Liver (tissue), 9 donors: Measurements from ENCODE around the gene C1orf174. TPM values are rescaled to one million over a fixed set of nuclear protein-coding genes. Genes with fewer than 3 reads are reported as not detected.

Source experiments
- DNase-seq: peaks from one replicate; pipeline ENCODE4 v3.0.0-alpha.2; 2017; ENCODE audit warnings: low spot score
- H3K27ac ChIP-seq, 2 donors: one replicate each; pipeline ENCODE4 v1.7.0; 2013; ENCODE audit warnings: inconsistent platforms in 2 of 2, low read length in 2 of 2, control low read depth in 1 of 2, low read depth in 1 of 2, mild to moderate bottlenecking in 1 of 2
- H3K27me3 ChIP-seq, 4 donors: one replicate each; pipeline versions ENCODE4 v1.6.1 to v1.7.0; 2013; ENCODE audit warnings: low read length in 3 of 4, inconsistent platforms in 1 of 4, mild to moderate bottlenecking in 1 of 4, moderate library complexity in 1 of 4; ENCODE audit not compliant: control insufficient read depth in 4 of 4, insufficient read depth in 4 of 4
- H3K36me3 ChIP-seq, 4 donors: one replicate each; pipeline versions ENCODE4 v1.6.1 to v1.7.0; 2013; ENCODE audit warnings: low read length in 3 of 4, mild to moderate bottlenecking in 3 of 4, low read depth in 1 of 4, moderate library complexity in 1 of 4; ENCODE audit not compliant: control insufficient read depth in 4 of 4, insufficient read depth in 3 of 4
- H3K4me1 ChIP-seq, 4 donors: one replicate each; pipeline versions ENCODE4 v1.6.1 to v1.7.0; 2013; ENCODE audit warnings: low read length in 3 of 4, mild to moderate bottlenecking in 3 of 4, moderate library complexity in 1 of 4; ENCODE audit not compliant: control insufficient read depth in 4 of 4, insufficient read depth in 4 of 4
- H3K4me3 ChIP-seq, 3 donors: one replicate each; pipeline versions ENCODE4 v1.6.1 to v1.7.0; 2013; ENCODE audit warnings: low read length in 3 of 3, control low read depth in 1 of 3, low read depth in 1 of 3, mild to moderate bottlenecking in 1 of 3
- H3K9ac ChIP-seq, 2 donors: one replicate each; pipeline ENCODE4 v1.7.0; 2013; ENCODE audit warnings: low read length in 2 of 2, mild to moderate bottlenecking in 2 of 2, moderate library complexity in 2 of 2, control low read depth in 1 of 2, low read depth in 1 of 2
- H3K9me3 ChIP-seq, 4 donors: one replicate each; pipeline versions ENCODE4 v1.6.1 to v1.7.0; 2013; ENCODE audit warnings: low read length in 3 of 4; ENCODE audit not compliant: control insufficient read depth in 4 of 4
- ATF3 ChIP-seq: IDR thresholded peaks from 2 replicates; pipeline ENCODE4 v1.6.1; 2016; ENCODE audit warnings: antibody characterized with exemption
- EGR1 ChIP-seq, 2 donors: IDR thresholded peaks; 2 replicates each; pipeline ENCODE4 v1.6.1; 2016 to 2018; ENCODE audit warnings: antibody characterized with exemption in 2 of 2, low read depth in 2 of 2
- FOXA1 ChIP-seq: IDR thresholded peaks from 2 replicates; pipeline ENCODE4 v1.6.1; 2016; ENCODE audit warnings: antibody characterized with exemption
- FOXA2 ChIP-seq: IDR thresholded peaks from 2 replicates; pipeline ENCODE4 v1.6.1; 2016; ENCODE audit warnings: antibody characterized with exemption
- GABPA ChIP-seq, 2 donors: IDR thresholded peaks in 1 of 2; conservative IDR thresholded peaks in 1 of 2; 2 replicates each; pipeline ENCODE4 v1.6.1; 2016; ENCODE audit warnings: antibody characterized with exemption in 2 of 2, mild to moderate bottlenecking in 1 of 2, moderate library complexity in 1 of 2
- HNF4A ChIP-seq, 2 donors: conservative IDR thresholded peaks; 2 replicates each; pipeline ENCODE4 v1.6.1; 2016; ENCODE audit warnings: antibody characterized with exemption in 2 of 2, mild to moderate bottlenecking in 2 of 2
- HNF4G ChIP-seq: IDR thresholded peaks from 2 replicates; pipeline ENCODE4 v1.6.1; 2016; ENCODE audit warnings: antibody characterized with exemption
- JUND ChIP-seq, 2 donors: IDR thresholded peaks; 2 replicates each; pipeline ENCODE4 v1.6.1; 2016; ENCODE audit warnings: antibody characterized with exemption in 2 of 2
- NR2F2 ChIP-seq: IDR thresholded peaks from 2 replicates; pipeline ENCODE4 v1.6.1; 2016; ENCODE audit warnings: antibody characterized with exemption
- RAD21 ChIP-seq, 2 donors: IDR thresholded peaks; 2 replicates each; pipeline ENCODE4 v1.6.1; 2016; ENCODE audit warnings: antibody characterized with exemption in 2 of 2, mild to moderate bottlenecking in 2 of 2
- RXRA ChIP-seq, 2 donors: IDR thresholded peaks; 2 replicates each; pipeline ENCODE4 v1.6.1; 2017 to 2018; ENCODE audit warnings: antibody characterized with exemption in 2 of 2, mild to moderate bottlenecking in 1 of 2
- SP1 ChIP-seq: IDR thresholded peaks from 2 replicates; pipeline ENCODE4 v1.6.1; 2018; ENCODE audit warnings: antibody characterized with exemption, mild to moderate bottlenecking
- TAF1 ChIP-seq: conservative IDR thresholded peaks from 2 replicates; pipeline ENCODE4 v1.6.1; 2016; ENCODE audit warnings: antibody characterized with exemption, mild to moderate bottlenecking
- YY1 ChIP-seq: IDR thresholded peaks from 2 replicates; pipeline ENCODE4 v1.6.1; 2016; ENCODE audit warnings: antibody characterized with exemption, mild to moderate bottlenecking
- WGBS: extraction: QIAGEN DNeasy Blood & Tissue Kit; methylation state at CpG from one replicate; pipeline ENCODE4 v1.1.7; 2013; 5-methylcytosine and 5-hydroxymethylcytosine counted together
- polyA plus RNA-seq, 2 donors: library from polyadenylated mRNA; stranded (reverse) in 1 of 2; unstranded in 1 of 2; fragments of 200-250 nt in 1 of 2; fragments of >200 nt in 1 of 2; fragmentation: Nextera tagmentation in 1 of 2; extraction: Ambion mirVana in 1 of 2; gene quantifications; one replicate each; pipeline versions ENCODE4 v1.2.1 to v1.2.3, GENCODE V29; 2013 to 2015
- total RNA-seq, 2 donors: library from RNA; depleted of rRNA; stranded (reverse); fragments of >200 nt; gene quantifications; one replicate each; pipeline ENCODE4 v1.2.3, GENCODE V29; 2014
- TF ChIP-seq, protein P1 (sequence below): IDR thresholded peaks from 2 replicates; pipeline ENCODE4 v1.6.1; 2016; ENCODE audit warnings: antibody characterized with exemption
- TF ChIP-seq, protein P2 (sequence below): IDR thresholded peaks from 2 replicates; pipeline ENCODE4 v1.6.1; 2016; ENCODE audit warnings: antibody characterized with exemption
- TF ChIP-seq, protein P3 (sequence below): IDR thresholded peaks from 2 replicates; pipeline ENCODE4 v1.6.1; 2016; ENCODE audit warnings: antibody characterized with exemption, mild to moderate bottlenecking
- donor health status: healthy.
- donor health status: healthy.
- donor health status: healthy.
- donor health status: healthy.
- donor health status: healthy.

C1orf174 gene
- total and polyA plus RNA-seq, 4 donors = 10.4 to 17.0 (median 13.8) TPM

DNA sequence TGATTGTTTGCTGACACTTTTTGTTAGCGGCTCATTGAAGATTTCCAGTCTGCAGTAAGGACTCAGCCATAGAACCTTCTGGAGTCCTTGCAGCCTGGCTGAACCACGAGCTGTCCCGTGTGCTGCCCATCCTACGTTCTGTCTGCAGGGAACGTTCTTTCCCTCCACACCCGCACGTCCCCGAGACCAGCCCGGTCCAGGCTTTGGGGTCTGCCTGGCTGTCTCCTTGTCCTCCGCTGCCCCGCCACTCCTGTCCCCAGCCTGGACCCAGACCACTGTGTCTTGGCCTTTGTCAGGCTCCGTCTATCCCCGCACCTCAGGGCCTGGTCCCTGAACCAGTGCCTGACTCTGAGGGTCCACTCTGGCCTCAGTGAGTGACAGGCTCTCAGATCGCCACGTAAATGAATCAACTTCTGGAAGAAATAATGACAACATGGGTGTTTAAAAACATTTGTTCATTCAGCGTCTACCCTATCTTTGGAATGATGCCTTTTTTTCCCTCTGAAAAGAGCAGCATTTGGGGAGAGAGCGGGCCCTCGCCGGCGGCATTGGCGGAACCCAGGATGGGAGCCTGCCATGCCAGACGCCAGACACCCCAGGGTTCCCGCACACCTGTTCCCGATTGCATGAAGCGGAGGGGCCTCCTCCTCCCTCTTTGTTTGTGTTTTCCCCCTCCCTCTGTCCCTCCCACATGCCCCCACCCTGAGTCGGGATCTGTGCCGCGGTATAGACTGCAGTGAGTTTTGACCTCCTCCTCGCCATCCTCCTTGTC, 43.9 kb upstream of the C1orf174 start:
- 79% methylated on average over 29 of the region's 29 CpGs for WGBS
- DNase-seq = no peak
- TF ChIP-seq, protein P1, sequence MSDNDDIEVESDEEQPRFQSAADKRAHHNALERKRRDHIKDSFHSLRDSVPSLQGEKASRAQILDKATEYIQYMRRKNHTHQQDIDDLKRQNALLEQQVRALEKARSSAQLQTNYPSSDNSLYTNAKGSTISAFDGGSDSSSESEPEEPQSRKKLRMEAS = no peak
- no peak for TF ChIP-seq RXRA (IDR thresholded peaks at IDR 0.05)
- TF ChIP-seq EGR1 (IDR thresholded peaks at IDR 0.05; ENCODE audit: low read depth in 2 of 2) = no peak
- no peak for TF ChIP-seq GABPA (IDR thresholded peaks at IDR 0.05 in 1 of 2, conservative IDR thresholded peaks at IDR 0.05 in 1 of 2)
- no peak for TF ChIP-seq HNF4A (conservative IDR thresholded peaks at IDR 0.05)
- TF ChIP-seq SP1 = no peak

GRCh38 chr1:3943123-3943431, 43.0 kb upstream of the C1orf174 start:
- H3K9me3 ChIP-seq = no peaks in the 10 kb centered on the region
- WGBS = 81% methylated on average over 11 of the region's 11 CpGs
- DNase-seq = no peak
- no peak overlapping the region for H3K9ac ChIP-seq
- no peaks in the 10 kb centered on the region for H3K36me3 ChIP-seq
- no peak overlapping the region for H3K27ac ChIP-seq
- H3K27me3 ChIP-seq = peaks cover 0 to 7% (median 3%) of the 10 kb centered on the region in 4 donors
- no peaks in the 10 kb centered on the region for H3K4me1 ChIP-seq
- no peak overlapping the region for H3K4me3 ChIP-seq
- TF ChIP-seq RXRA (IDR thresholded peaks at IDR 0.05) = no peak
- no peak for TF ChIP-seq SP1
- no peak for TF ChIP-seq HNF4A (conservative IDR thresholded peaks at IDR 0.05)
- TF ChIP-seq, protein P2, sequence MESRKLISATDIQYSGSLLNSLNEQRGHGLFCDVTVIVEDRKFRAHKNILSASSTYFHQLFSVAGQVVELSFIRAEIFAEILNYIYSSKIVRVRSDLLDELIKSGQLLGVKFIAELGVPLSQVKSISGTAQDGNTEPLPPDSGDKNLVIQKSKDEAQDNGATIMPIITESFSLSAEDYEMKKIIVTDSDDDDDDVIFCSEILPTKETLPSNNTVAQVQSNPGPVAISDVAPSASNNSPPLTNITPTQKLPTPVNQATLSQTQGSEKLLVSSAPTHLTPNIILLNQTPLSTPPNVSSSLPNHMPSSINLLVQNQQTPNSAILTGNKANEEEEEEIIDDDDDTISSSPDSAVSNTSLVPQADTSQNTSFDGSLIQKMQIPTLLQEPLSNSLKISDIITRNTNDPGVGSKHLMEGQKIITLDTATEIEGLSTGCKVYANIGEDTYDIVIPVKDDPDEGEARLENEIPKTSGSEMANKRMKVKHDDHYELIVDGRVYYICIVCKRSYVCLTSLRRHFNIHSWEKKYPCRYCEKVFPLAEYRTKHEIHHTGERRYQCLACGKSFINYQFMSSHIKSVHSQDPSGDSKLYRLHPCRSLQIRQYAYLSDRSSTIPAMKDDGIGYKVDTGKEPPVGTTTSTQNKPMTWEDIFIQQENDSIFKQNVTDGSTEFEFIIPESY = no peak
- TF ChIP-seq ATF3 = no peak
- TF ChIP-seq HNF4G = no peak
- TF ChIP-seq GABPA (IDR thresholded peaks at IDR 0.05 in 1 of 2, conservative IDR thresholded peaks at IDR 0.05 in 1 of 2) = no peak
- no peak for TF ChIP-seq JUND (IDR thresholded peaks at IDR 0.05)

More for the DNA sequence above, 43.9 kb upstream of the C1orf174 start:
- Histone ChIP-seq H3K27me3 (peaks cover 0 to 7% (median 3%) of the 10 kb centered on the region in 4 donors), H3K4me1 (no peaks in the 10 kb centered on the region), H3K9me3 (peaks cover 0 to 2% (median 0%) of the 10 kb centered on the region in 4 donors), H3K36me3 (no peaks in the 10 kb centered on the region), H3K4me3 (no peak overlapping the region), H3K27ac (no peak overlapping the region), H3K9ac (no peak overlapping the region)

- whole genome bisulfite sequencing = 49% methylated on average over 17 of the region's 17 CpGs
- H3K27me3 ChIP-seq = peaks cover 0 to 7% (median 3%) of the 10 kb centered on the region in 4 donors
Measured at GRCh38 chr1:3942416-3943122, 42.5 kb upstream of the C1orf174 start.

More at GRCh38 chr1:3942416-3943122, 42.5 kb upstream of the C1orf174 start:
- Histone ChIP-seq H3K4me3 (no peak overlapping the region), H3K9ac (no peak overlapping the region), H3K9me3 (no peaks in the 10 kb centered on the region), H3K27ac (no peak overlapping the region), H3K36me3 (no peaks in the 10 kb centered on the region), H3K4me1 (no peaks in the 10 kb centered on the region)
- DNase-seq = no peak
- TF ChIP-seq FOXA2 (no peak), TAF1 (no peak), HNF4A (conservative IDR thresholded peaks at IDR 0.05) (no peak), GABPA (IDR thresholded peaks at IDR 0.05 in 1 of 2, conservative IDR thresholded peaks at IDR 0.05 in 1 of 2) (no peak), FOXA1 (no peak), RAD21 (IDR thresholded peaks at IDR 0.05) (no peak), NR2F2 (no peak), SP1 (no peak), EGR1 (IDR thresholded peaks at IDR 0.05; ENCODE audit: low read depth in 2 of 2) (no peak), YY1 (no peak)
- TF ChIP-seq, protein P3, sequence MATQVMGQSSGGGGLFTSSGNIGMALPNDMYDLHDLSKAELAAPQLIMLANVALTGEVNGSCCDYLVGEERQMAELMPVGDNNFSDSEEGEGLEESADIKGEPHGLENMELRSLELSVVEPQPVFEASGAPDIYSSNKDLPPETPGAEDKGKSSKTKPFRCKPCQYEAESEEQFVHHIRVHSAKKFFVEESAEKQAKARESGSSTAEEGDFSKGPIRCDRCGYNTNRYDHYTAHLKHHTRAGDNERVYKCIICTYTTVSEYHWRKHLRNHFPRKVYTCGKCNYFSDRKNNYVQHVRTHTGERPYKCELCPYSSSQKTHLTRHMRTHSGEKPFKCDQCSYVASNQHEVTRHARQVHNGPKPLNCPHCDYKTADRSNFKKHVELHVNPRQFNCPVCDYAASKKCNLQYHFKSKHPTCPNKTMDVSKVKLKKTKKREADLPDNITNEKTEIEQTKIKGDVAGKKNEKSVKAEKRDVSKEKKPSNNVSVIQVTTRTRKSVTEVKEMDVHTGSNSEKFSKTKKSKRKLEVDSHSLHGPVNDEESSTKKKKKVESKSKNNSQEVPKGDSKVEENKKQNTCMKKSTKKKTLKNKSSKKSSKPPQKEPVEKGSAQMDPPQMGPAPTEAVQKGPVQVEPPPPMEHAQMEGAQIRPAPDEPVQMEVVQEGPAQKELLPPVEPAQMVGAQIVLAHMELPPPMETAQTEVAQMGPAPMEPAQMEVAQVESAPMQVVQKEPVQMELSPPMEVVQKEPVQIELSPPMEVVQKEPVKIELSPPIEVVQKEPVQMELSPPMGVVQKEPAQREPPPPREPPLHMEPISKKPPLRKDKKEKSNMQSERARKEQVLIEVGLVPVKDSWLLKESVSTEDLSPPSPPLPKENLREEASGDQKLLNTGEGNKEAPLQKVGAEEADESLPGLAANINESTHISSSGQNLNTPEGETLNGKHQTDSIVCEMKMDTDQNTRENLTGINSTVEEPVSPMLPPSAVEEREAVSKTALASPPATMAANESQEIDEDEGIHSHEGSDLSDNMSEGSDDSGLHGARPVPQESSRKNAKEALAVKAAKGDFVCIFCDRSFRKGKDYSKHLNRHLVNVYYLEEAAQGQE = no peak
